Calu3 (cell line): ENCODE results near the gene TMEM92. TPM values are rescaled to one million over a fixed set of nuclear protein-coding genes. Genes with fewer than 3 reads are reported as not detected.

Experiments
- BruUV-seq: library from RNA; stranded (reverse); fragments of 400-500 nt; replicated peaks from 2 replicates; lab custom pipeline; 2021; lab: Mats Ljungman, UMichigan
- CTCF ChIA-PET: fragments of 300-600 bp; sonication (Branson Sonifier 250); formaldehyde crosslinking; loops from one replicate; lab custom pipeline; 2022; ENCODE audit warnings: antibody characterized with exemption; lab: Charles Lee
- DNase-seq: peaks from one replicate; pipeline ENCODE4 v3.0.0; 2022
- H3K27ac Mint-ChIP-seq: one replicate; pipeline ENCODE4 v1.8.0; 2022; ENCODE audit warnings: mixed read lengths; ENCODE audit not compliant: unreplicated experiment
- H3K27me3 Mint-ChIP-seq: one replicate; pipeline ENCODE4 v1.8.0; 2022; ENCODE audit warnings: mixed read lengths; ENCODE audit not compliant: unreplicated experiment
- H3K36me3 Mint-ChIP-seq: one replicate; pipeline ENCODE4 v1.8.0; 2022; ENCODE audit warnings: mild to moderate bottlenecking, moderate library complexity, mixed read lengths; ENCODE audit not compliant: insufficient read depth, unreplicated experiment
- H3K4me1 Mint-ChIP-seq: one replicate; pipeline ENCODE4 v1.8.0; 2022; ENCODE audit warnings: mild to moderate bottlenecking, low read depth, mixed read lengths; ENCODE audit not compliant: unreplicated experiment
- H3K4me3 Mint-ChIP-seq: one replicate; pipeline ENCODE4 v1.8.0; 2022; ENCODE audit warnings: mild to moderate bottlenecking, low read depth, moderate library complexity, mixed read lengths; ENCODE audit not compliant: unreplicated experiment
- H3K9me3 Mint-ChIP-seq: one replicate; pipeline ENCODE4 v1.8.0; 2022; ENCODE audit warnings: low read depth, mixed read lengths; ENCODE audit not compliant: unreplicated experiment
- intact Hi-C: fragments of 100-400 bp; cut with micrococcal nuclease; formaldehyde crosslinking; loops from one replicate; pipeline ENCODE4 v1.10.0; 2022; ENCODE audit not compliant: unreplicated experiment
- total RNA-seq: library from RNA; stranded (reverse); gene quantifications from 2 replicates; pipeline ENCODE4 v1.2.3, GENCODE V29; 2022
- TF ChIP-seq, protein P1 (sequence below): fragments of 200-600 bp; IDR thresholded peaks from one replicate; pipeline ENCODE4 v1.8.0; 2022; ENCODE audit warnings: antibody characterized with exemption; ENCODE audit not compliant: unreplicated experiment

Gene TMEM92
- total RNA-seq, 1 experiment from 2014 or later: 4.8 TPM

DNA sequence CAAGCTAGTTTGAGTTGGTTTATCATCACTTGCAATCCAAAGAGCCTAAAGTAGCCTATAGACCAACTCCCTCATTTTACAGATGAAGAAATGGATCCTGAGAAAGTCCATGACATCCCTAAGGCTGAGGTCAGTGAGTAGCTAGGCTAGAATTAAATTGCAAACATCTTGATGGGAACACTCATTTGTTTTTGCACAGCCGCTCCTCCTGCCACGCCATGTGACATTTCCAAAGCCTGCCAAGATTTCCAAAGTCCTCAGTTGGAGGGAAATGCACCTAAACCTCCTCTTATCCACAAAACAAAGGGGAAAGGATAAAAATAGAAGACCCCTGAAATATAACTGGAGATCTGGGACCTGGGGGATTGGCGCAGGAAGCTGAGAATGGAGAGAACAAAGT lies 15.0 kb downstream of the TMEM92 start:
- H3K36me3 Mint-ChIP-seq: peaks cover 10% of the 10 kb centered on the region
- no peaks in the 10 kb centered on the region for H3K27me3 Mint-ChIP-seq
- peak overlapping the region; percentile 70 for H3K27ac Mint-ChIP-seq
- H3K4me1 Mint-ChIP-seq: peaks cover 25% of the 10 kb centered on the region
- no TSS peak for BruUV-seq
- CTCF ChIA-PET: interaction anchor here (1.0 to 3.8 kb wide), 7 partner anchors 9 to 227 kb away, joined by 3 to 35 read pairs (median 3); partner anchors contain the start of gene COL1A1
- no peaks in the 10 kb centered on the region for H3K9me3 Mint-ChIP-seq
- DNase-seq: no peak
- no peak overlapping the region for H3K4me3 Mint-ChIP-seq
- intact Hi-C loops: no loop called here
- TF ChIP-seq, protein P1, sequence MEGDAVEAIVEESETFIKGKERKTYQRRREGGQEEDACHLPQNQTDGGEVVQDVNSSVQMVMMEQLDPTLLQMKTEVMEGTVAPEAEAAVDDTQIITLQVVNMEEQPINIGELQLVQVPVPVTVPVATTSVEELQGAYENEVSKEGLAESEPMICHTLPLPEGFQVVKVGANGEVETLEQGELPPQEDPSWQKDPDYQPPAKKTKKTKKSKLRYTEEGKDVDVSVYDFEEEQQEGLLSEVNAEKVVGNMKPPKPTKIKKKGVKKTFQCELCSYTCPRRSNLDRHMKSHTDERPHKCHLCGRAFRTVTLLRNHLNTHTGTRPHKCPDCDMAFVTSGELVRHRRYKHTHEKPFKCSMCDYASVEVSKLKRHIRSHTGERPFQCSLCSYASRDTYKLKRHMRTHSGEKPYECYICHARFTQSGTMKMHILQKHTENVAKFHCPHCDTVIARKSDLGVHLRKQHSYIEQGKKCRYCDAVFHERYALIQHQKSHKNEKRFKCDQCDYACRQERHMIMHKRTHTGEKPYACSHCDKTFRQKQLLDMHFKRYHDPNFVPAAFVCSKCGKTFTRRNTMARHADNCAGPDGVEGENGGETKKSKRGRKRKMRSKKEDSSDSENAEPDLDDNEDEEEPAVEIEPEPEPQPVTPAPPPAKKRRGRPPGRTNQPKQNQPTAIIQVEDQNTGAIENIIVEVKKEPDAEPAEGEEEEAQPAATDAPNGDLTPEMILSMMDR: no peak

DNA sequence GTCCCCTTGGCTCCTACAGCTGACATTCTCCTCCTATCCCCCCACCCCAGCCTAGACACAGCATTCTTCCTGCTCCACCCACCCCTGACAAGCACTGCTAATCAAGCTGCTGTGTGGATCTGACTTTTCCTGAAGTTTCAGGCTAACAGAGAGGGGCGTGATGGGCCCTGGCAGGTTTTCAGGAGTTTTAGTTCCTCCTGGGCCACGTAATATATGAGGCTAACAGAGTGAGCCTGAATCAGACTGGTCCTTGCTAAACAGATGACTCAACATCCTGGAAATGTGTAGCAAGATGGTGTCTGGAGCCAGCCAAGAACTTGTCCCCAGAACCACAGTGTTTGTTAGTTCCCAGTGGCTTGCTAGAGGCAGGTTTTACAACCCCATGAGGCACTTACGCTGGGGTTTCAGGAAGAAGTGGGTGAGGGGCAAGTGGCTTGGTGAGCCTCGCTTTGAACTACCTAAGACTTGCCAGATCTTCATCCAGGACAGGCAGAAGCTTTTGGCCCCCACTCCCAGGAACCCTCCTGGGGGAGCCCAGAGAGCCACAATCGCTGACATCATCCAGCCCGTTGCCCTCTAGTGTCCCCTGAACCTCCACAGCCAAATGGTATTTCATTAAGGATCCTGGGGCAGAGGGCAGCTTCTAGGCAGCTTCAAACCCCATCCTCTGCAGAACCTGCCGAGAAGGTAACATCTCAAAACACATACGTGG lies 15.9 kb downstream of the TMEM92 start:
- intact Hi-C loops: no loop called here
- CTCF ChIA-PET: interaction anchor here (0.7 to 3.8 kb wide), 10 partner anchors 10 to 228 kb away, joined by 3 to 35 read pairs (median 3); partner anchors contain the start of gene COL1A1
- H3K4me3 Mint-ChIP-seq: peak overlapping the region; percentile 10
- peak; percentile 70 for DNase-seq
- peak overlapping the region; percentile 70 for H3K27ac Mint-ChIP-seq
- no TSS peak for BruUV-seq
- H3K36me3 Mint-ChIP-seq: peaks cover 10% of the 10 kb centered on the region
- peaks cover 25% of the 10 kb centered on the region for H3K4me1 Mint-ChIP-seq
- TF ChIP-seq, protein P1: no peak
- no peaks in the 10 kb centered on the region for H3K27me3 Mint-ChIP-seq
- H3K9me3 Mint-ChIP-seq: no peaks in the 10 kb centered on the region

DNA sequence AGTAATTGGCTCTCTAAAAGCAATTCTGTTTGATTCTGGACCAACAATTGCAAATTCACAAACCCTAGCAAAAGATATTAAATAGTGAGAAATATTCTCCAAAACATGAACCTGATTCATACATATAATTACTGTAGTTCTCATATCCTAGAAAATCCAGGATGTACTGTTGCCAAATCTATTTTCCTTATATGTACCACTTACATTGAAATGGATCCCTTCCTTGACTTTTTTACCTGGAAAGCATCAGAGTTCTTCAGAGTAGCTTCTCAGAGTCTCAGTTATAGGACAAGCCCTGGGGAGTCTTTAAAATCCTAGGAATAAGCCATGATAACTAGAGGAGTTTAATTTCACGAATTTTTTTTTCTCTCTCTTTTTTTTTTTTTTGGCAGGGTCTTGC lies 16.7 kb downstream of the TMEM92 start:
- Mint-ChIP-seq H3K9me3 (no peaks in the 10 kb centered on the region), H3K36me3 (peaks cover 10% of the 10 kb centered on the region), H3K4me1 (peaks cover 25% of the 10 kb centered on the region), H3K27me3 (no peaks in the 10 kb centered on the region), H3K27ac (peak overlapping the region; percentile 70), H3K4me3 (no peak overlapping the region)
- TF ChIP-seq, protein P1: no peak
- intact Hi-C loops: no loop called here
- CTCF ChIA-PET: interaction anchor here (1.3 to 3.8 kb wide), 2 partner anchors 90 to 113 kb away, joined by 3 to 35 read pairs; partner anchors contain the start of gene COL1A1
- DNase-seq: no peak
- BruUV-seq: no TSS peak

DNA sequence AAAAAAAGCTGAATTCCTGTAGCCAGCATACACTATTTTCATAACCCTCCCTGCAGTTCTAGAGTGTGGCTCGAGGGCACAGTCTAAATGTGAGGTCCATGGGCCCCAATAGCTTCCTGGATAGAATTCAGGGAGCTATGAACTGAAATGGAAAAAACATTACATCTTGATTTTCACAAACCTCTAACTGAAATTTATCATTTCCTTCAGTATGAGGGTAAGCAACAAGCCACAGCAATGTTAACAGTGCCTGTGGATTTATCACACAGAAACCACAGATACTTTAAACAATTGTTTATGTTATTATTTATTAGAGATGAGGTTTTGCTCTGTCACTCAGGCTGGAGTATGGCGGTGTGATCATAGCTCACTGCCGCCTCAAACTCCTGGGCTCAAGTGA lies 18.2 kb downstream of the TMEM92 start:
- Mint-ChIP-seq H3K9me3 (no peaks in the 10 kb centered on the region), H3K36me3 (peaks cover 10% of the 10 kb centered on the region), H3K4me3 (no peak overlapping the region), H3K4me1 (peaks cover 25% of the 10 kb centered on the region), H3K27ac (no peak overlapping the region), H3K27me3 (no peaks in the 10 kb centered on the region)
- no TSS peak for BruUV-seq
- DNase-seq: no peak
- TF ChIP-seq, protein P1: no peak
- intact Hi-C loops: no loop called here
- CTCF ChIA-PET: interaction anchor here (0.5 to 3.8 kb wide), 2 partner anchors 91 to 701 kb away, joined by 4 to 35 read pairs; partner anchors contain the start of gene COL1A1
